HG03378 (cell line): ENCODE data around the gene PQBP1.
"Not testable (repeated sequence)": the region's sequence is repeated elsewhere in the genome, so short reads cannot be mapped to it uniquely, and the experiment has no call there.

Experiments used
- ATAC-seq: cut with Tn5 transposase; IDR thresholded peaks from one replicate; pipeline ENCODE4 v1.9.1; 2021; ENCODE audit warnings: mild to moderate bottlenecking, moderate library complexity; ENCODE audit not compliant: unreplicated experiment

The PQBP1 gene, protein sequence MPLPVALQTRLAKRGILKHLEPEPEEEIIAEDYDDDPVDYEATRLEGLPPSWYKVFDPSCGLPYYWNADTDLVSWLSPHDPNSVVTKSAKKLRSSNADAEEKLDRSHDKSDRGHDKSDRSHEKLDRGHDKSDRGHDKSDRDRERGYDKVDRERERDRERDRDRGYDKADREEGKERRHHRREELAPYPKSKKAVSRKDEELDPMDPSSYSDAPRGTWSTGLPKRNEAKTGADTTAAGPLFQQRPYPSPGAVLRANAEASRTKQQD

DNA sequence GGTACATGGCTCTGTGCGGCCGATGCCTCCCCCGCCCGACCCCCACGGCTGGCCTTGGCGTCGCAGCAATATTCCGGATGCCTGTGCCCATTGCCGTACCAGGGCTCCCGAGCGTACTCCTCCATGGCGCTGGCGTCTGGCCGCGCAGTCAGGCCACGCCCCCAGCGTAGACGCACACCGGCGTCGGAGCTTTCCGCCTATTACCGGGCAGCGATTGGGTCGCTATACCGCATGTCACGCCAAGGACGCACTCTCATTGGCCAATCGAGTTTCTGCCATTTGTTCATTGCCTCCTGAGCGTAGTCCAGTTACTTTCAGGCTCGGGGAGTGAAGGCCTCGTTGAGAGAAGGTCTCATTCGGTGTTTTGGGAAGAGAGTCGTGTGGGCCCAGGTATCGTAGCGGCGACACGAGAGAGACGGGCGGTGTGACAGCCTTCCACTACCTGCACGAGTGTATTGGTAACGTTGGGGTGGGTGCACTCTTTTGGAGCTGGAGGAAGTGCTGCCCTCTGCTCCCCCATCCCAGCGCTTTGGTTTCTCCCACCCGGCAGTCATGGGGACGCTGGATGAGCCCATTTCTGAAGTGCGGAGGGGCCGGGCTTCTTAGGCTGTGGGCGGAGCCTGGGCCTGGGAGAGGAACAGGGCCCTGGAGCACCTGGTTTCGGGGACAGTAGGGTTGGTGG, at the start of gene PQBP1, which contains the start of gene TIMM17B:
Gene PQBP1 (plus strand): TSS at position 306 of the 682 bp plus-strand sequence. CDS start 580 bp downstream, outside the sequence.
Gene TIMM17B (minus strand): TSS at position 144 of the 682 bp plus-strand sequence. CDS start 19 bp downstream, at position 125.
- ATAC-seq, result peak; percentile 84

DNA sequence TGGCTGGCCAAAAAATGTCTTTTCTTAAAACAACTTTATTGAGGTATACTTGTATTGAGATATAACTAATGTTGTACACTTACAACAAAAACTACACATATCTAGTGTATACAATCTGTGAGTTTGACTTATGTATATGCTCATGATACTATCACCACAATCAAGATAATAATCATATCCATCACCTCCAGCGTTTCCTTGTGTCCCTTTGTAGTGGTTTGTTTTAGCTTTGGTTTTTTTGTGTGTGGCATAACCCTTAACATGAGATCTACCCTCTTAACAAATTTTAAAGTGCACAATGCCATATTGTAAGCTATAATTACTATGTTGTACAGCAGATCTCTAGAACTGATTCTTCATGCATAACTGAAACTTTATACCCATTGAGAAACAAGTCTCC, 48.9 kb upstream of the PQBP1 start:
- ATAC-seq, result no peak

DNA sequence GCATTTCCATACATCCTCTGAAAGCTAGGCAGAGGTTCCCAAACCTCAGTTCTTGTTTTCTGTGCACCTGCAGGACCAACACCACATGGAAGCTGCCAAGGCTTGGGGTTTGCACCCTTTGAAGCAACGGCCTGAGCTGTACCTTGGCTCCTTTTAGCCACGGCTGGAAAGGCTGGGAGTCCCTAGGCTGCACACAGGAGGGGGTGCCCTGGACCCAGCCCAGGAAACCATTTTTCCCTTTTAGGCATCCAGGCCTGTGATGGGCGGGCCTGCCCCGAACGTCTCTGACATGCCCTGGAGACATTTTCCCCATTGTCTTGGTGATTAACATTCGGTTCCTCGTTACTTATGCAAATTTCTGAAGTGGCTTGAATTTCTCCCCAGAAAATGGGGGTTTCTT, 44.9 kb upstream of the PQBP1 start:
- ATAC-seq, result no peak

DNA sequence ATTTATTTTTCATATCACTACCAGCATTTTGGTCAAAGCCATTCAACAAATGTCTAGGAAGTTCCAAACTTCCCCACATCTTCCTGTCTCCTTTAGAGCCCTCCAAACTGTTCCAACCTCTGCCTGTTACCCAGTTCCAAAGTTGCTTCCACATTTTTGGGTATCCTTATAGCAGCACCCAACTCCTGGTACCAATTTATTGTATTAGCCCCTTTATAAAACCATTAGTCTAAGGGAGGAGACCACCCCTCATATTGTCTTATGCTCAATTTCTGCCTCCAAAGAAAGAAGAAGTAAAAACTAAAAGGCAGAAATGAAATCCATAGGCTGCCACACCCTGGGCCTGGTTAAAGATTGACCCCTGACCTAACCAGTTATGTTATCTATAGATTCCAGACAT, 44.2 kb upstream of the PQBP1 start:
- ATAC-seq, result not testable (repeated sequence)

DNA sequence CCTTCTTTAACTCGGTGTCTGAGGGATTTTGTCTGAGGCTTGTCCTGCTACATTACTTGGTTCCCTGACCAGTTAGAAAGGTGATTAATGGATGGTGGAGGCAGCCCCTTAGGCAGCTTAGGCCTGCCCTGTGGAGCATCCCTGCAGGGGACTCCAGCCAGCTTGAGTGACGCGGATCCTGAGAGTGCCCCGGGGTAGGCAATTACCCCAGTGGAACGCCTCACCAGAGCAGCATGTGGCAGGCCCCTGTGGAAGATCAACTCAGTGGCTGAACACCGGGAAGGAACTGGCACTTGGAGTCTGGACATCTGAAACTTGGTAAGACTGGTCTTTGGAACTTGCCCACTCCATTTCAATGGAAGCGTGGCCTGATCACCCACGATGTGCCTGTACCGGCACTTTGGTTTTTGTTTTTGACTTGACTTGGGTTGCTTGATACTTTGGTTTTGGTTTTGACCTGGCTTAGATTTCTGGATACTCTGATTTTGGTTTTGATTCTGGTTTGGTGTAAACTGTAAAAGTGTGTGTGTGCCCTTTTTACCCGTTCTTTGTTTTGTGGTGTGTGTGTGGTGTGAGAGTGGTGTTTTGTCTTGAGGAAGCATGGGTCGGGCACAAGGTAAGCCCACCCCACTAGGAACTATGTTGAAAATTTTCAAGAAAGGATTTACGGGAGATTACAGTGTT, 43.5 kb upstream of the PQBP1 start:
- ATAC-seq, result not testable (repeated sequence)

DNA sequence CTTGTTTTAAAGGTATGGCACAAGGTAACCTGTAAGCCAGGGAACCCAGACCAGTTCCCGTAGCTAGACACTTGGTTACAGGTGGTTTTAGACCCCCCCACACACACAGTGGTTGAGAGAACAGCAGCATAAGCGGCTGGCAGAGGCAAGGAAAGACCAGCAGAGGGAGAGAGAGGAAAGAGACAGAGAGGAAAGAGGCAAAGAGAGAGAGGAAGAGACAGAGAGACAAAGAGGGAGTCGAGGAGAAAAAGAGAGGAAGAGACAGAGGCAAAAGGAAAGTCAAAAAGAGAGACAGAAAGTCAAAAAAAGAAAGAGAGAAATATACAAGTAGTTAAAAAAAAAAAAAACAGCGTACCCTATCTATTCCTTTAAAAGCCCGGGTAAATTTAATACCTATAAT, 42.8 kb upstream of the PQBP1 start:
- ATAC-seq, result no peak

DNA sequence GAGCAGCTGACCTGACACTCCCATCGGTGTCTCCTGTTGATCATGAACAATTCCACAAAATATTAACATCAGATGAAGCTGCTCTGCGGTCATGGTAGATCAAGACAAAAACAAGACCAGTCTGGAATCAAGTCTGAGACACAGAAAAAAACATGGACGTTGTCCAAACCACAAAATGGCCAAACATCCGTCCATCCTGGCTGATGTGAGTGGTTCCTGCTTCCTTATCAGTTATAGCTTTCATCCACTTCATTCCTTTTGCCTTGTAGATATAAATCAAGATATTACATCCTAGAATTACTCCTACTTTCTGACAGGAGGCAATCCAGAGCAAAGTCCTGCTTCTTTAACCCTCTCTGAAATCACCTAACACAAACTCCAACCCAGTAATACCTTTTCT, 33.5 kb upstream of the PQBP1 start:
- no peak for ATAC-seq

DNA sequence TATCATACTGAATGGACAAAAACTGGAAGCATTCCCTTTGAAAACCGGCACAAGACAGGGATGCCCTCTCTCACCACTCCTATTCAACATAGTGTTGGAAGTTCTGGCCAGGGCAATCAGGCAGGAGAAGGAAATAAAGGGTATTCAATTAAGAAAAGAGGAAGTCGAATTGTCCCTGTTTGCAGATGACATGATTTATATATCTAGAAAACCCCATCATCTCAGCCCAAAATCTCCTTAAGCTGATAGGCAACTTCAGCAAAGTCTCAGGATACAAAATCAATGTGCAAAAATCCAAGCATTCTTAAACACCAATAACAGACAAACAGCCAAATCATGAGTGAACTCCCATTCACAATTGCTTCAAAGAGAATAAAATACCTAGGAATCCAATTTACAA, 25.7 kb upstream of the PQBP1 start:
- not testable (repeated sequence) for ATAC-seq

DNA sequence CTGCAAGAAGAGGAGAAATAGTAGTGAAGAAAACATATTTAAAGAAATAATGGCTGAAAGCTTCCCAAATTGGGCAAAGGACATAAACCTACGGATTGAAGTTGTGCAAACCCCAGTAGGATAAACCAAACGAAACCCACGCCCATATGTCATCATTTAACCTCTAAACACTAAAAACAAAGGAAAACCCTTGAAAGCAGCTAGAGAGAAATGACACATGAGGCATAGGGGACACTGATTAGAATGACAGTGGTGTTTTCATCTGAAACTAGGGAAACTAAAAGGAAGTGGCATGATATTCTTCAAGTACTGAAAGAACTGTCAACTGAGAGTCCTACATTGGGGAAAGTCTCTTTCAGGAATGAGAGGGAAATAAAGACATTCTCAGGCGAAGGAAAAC, 20.8 kb upstream of the PQBP1 start:
- ATAC-seq, result not testable (repeated sequence)

DNA sequence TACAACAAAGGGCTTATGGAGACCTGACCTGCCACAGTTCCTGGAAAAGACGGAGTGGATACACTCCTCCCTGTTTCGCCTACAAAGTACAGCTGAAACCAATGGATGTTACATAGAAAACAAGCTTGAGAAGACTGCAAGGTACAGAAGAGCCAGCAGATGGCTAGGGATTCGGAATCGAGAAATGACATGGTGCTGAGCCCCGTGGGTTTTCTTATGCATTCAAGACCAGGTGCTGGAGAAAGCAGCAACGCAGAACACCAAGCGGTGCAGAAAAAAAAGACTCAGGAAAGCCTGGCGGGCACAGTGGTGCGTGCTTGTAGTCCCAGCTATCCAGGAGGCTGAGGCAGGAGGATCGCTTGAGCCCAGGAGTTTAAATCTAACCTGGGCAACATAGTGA, 14.0 kb upstream of the PQBP1 start:
- ATAC-seq, result no peak

DNA sequence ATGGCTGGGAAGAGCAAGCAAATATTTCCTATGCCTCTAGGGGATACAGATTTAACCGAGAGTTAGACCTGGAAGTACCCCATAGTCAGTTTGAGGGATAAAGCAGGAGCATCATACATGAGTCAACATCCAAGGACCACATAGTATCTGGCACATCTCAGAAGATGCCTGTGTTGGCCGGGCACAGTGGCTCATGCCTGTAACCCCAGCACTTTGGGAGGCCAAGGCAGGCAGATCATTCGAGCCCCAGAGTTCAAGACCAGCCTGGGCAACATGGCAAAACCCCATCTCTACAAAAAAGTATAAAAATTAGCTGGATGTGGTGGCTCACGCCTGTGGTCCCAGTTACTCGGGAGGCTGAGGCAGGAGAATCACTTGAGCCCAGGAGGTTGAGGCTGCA, 11.1 kb upstream of the PQBP1 start:
- not testable (repeated sequence) for ATAC-seq

DNA sequence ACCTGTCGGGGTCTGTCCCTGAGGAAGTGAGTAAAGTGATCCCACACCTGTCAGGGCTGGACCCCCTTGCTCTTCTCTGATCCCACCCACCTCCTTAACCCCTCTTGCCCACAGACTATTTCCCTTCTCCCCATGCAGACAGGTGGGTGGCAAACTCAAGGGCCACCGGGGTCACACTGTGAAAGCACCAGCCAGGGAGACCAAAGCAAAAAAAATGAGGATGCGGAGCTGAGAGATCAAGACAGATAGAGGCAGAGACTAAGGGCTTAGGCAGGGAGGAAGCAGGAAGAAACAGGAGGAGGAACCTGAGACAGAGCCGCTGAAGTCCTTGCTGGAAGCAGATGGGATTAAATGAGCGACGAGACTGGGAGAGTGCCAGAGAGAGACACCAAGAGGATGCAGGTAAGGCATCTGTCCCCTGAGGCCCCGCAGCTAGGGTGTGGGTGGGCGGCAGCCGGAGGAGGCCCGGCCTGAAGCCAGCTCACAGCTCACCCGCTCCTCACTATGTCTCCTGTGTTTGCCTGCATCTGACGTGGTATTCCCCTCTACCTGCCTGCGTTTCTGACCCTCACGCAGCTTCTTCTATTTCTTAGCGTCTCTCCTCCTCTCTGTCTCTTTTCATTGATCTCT, 7.3 kb upstream of the PQBP1 start:
- no peak for ATAC-seq

DNA sequence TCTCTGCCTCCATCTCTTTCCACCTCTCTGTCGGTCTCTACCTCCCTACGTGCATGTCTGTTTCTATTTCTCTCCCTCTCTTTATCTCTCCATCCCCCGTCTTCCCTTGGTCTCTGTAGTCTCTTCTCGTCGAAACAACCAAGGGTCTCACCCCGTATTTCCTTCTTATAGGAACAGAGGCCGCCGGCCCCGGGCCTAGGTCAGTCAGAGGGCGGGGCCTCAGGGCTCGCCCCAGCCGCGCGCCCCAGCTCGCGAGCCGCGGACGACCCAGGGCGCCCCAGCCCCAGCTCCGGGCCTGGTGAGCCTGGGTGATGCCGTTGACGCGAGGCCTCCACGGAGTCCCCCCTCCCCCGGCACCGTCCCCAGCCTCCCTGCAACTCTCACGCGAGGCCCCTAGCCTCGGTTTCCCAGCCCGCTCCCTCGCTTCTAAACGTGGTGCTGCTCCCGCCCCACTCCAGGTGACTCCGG, 6.8 kb upstream of the PQBP1 start:
- peak; percentile 24 for ATAC-seq

DNA sequence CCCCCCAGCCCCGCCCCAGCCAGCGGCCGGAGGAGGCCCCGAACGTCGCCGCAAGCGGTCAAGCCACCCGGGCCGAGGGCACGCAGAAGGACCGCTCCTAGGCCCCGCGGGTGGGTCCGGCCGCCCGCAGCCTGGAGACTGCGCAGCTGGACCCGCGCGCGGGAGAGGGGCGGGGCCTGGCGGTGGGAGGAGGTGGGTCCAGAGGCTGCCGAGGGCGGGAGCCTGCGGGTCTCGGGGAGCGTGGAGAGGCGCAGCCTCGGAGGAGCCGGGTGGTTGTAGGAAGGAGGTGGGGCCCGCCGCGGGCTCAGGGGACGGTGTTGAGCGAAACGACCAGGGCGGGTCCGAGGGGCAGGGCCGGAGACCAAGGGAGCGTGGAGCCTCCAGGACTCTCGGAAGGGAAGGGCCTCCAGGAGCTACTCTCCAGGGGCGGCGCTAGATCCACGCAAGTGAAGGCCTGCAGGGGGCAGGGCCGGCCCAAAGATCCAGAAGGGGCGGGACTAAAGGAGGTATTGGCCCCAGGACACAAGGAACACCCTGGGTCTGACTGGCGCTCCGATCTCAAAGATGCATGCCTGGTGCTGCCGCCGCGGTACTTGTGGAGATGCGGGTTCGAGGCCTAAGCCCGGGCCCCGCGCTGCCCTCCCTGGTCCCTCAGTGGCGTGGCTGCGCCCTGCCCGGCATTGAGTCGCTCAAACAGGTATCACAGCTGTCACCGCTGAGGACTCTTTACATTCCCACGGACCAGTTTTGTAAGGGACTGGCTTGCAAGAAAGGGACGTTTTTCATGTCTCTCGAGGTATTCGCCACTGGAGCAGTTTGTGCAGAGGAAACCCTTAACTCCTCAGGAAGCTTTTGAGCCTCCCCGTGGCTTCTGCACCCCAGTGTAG, 6.1 kb upstream of the PQBP1 start:
- peak; percentile 76 for ATAC-seq

DNA sequence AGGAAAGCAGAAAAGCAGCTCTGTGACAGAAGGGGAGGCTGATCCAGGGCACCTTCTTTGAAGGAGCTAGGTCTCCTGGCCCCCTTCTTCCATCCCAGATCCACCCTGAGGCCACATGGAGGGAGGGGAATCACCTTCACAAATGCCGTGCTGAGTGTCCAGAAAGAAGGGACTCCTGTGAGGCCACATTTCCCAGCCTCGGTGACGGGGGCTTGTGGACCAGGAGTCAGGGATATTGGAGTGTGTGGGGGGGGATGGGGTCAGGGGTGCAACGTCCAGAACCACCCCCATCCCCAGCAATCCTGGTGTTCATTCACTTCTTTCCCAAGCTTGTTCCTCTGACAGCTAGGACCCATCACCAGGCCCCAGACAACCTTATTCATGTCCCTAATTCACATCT, 4.8 kb upstream of the PQBP1 start:
- no peak for ATAC-seq

DNA sequence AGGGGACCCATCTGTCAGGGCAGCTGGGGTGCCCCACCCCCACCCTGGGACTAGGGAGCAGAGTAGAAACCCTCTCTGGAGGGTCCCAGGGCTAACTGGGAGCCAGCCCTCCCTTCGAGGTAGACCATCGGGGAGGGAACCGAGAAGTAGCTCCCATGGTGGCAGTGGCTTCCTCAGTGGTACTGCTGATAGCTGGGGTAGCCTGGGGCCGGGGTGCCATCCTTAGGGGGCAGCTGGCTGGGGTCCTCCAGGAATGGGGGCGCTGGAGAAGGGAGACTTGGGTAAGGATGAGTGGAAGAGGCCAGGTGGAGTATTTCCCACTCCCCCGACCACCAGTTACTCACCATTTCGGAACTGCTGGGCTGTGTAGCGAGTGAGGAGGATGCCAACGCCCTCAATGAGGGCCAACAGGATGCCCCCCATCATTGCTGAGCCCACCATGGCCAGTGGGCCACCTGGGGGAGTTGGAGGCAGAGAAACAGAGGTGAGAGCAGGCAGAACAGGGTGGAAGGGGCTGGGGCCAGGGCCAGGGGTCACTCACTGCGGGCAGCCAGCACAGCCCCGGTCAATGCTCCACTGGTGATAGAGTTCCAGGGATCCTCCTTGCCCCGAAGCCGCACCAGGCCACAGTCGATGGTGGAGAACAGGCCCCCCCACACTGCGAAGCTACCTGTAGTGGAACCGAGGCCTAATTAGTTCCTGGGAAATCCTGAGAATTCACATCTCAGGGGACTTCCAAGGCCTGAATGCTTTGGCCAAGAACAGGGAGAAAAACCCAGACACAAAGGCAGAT, 4.0 kb upstream of the PQBP1 start:
- ATAC-seq, result no peak

DNA sequence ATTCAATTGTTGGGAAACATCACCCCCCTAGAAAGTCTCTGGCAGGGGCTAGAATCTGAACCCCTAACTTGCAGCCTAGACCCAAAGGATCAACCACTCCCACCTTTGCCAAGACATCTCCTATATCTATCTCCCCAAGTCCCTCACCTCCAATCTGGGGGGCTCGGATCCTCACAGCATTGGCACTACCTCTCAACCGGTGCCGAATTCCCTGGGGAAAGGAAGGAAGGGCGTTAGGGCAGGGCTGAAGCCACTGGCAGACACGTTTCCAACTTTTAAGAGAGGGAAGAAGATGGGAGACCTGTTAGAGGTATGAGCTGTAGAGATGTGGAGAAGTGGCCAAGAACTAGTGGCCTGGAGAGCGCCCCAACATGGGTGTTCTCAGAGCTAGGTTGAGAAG, 2.8 kb upstream of the PQBP1 start:
- no peak for ATAC-seq

DNA sequence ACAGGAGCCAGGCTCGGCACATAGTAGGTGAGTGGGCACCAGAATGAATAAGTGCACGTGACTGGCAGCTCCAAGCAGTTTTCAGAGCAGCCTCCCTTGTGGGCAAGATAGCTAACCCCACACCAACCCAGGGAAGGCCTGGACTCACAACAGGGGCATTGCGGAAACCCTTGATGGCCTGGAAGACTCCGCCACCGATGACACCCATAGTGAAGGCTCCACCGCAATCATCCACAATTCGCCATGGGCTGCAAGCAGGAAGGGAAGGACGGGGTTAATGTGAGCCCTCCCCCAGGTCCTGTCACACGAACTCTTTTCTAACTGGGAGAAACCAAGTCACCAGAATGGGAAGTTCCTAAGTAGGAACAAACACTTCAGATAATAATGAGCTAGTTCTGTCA, 1.1 kb upstream of the PQBP1 start:
- ATAC-seq, result no peak

DNA sequence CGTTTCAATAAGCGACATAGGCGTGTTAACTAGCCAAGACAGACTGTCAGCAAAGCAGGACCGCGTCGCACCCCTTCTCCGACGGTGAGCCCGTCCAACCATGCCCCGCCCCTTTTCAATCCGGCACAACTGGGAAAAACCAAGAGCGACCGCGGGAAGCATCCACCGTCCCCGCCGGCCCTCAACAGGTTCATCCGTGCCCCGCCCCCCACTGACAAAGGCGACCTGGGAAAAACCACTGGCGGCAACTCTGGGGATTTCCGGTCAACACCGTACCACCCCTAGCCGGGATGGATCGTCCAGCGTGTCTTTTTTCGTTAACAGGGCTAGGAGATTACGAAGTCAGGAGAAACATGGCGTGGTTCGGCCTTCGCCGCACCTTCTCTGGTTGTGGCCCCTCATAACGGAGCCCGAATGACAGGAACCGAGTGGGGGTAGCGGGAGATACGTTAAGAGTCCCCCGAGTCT, 539 bp upstream of the PQBP1 start:
- peak; percentile 1 for ATAC-seq

DNA sequence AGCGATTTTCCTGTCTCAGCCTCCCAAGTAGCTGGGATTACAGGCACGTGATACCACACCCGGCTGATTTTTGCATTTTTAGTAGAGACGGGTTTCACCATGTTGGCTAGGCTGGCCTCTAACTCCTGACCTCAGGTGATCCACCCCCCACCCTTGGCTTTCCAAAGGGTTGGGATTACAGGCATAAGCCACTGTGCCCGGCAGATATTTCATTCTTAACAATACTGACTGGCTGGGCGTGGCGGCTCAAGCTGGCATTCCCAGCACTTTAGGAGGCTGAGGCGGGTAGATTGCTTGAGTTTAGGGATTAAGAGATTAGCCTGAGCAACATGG, 1.3 kb downstream of the PQBP1 start:
- ATAC-seq, result no peak
